ENCODE data around the gene FAM107B. TPM values are rescaled to one million over a fixed set of nuclear protein-coding genes. Genes with fewer than 3 reads are reported as not detected.

The FAM107B gene
- total and polyA plus RNA-seq, 2 of the 13 experiments (the other 11 are each of a cell fraction or from before 2014, with no cell fraction given): 15.7 to 24.8 TPM

DNA sequence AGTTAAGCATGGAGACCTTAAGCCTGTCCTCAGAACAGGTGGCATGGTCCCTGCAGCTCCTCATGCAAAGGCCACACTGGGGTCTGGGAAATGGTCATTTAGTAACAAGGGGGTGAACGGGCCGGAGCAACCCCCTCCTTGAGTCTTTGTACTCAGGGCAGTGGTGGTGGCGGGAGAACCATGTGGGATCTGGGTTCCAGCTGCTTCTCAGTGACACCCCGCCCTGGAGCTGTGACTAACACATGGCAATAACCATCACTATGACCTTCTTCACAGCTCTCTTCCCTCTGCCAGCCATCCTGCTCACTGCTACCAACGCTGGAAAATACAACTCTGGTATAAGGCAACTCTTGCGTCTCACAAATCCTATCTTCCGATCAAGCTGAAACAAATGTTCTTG lies 240.5 kb downstream of the FAM107B start:
- H3K27ac ChIP-seq (ENCODE audit: extremely low read length, insufficient read depth, low read length): no peak overlapping the region
- ATAC-seq (no peak), FAIRE-seq (no peak), DNase-seq (ENCODE audit: low spot score) (no peak)
- in situ Hi-C loops (cut with HindIII; ENCODE audit: extremely low pct_ligation_motif_present, low pct_unique_long_range_greater_than_20kb) (no loop called here), intact Hi-C loops (cut with micrococcal nuclease; ENCODE audit: unreplicated experiment) (loop anchor here (10.0 kb wide), 1 partner anchor 421 kb away; the partner anchor contains the start of genes DCLRE1C and MEIG1)
- ChIA-PET CTCF (ENCODE audit: low intra/inter-chr PET ratio, low total read pairs) (no interaction called here), POLR2A (no interaction called here)
- no peak overlapping the region for H3K9ac ChIP-seq (ENCODE audit: insufficient read depth, low read depth, low read length)
- 94% methylated on average over 3 of the region's 7 CpGs for WGBS (ENCODE audit: low lambda C conversion rate)
- no peak overlapping the region for H2AFZ ChIP-seq (ENCODE audit: low read length)
- H4K20me1 ChIP-seq (ENCODE audit: insufficient read depth, low read length): peaks cover 31% of the 10 kb centered on the region
- peaks cover 67% of the 10 kb centered on the region for H3K4me1 ChIP-seq (ENCODE audit: insufficient read depth, low read length)
- H3K9me3 ChIP-seq (ENCODE audit: low read length): no peaks in the 10 kb centered on the region
- TF ChIP-seq PHB2 (IDR thresholded peaks at IDR 0.05; ENCODE audit: partially characterized antibody) (no peak), ZNF549 (CRISPR knock-in tag; IDR thresholded peaks at IDR 0.05) (no peak), PPARG (CRISPR knock-in tag; conservative IDR thresholded peaks at IDR 0.05) (no peak), SCMH1 (CRISPR knock-in tag; IDR thresholded peaks at IDR 0.05; ENCODE audit: borderline replicate concordance) (no peak), TOE1 (CRISPR knock-in tag; IDR thresholded peaks at IDR 0.05) (no peak)
- TF ChIP-seq, protein P1, sequence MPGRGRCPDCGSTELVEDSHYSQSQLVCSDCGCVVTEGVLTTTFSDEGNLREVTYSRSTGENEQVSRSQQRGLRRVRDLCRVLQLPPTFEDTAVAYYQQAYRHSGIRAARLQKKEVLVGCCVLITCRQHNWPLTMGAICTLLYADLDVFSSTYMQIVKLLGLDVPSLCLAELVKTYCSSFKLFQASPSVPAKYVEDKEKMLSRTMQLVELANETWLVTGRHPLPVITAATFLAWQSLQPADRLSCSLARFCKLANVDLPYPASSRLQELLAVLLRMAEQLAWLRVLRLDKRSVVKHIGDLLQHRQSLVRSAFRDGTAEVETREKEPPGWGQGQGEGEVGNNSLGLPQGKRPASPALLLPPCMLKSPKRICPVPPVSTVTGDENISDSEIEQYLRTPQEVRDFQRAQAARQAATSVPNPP (CRISPR knock-in tag; IDR thresholded peaks at IDR 0.05): no peak
- TF ChIP-seq, protein P2, sequence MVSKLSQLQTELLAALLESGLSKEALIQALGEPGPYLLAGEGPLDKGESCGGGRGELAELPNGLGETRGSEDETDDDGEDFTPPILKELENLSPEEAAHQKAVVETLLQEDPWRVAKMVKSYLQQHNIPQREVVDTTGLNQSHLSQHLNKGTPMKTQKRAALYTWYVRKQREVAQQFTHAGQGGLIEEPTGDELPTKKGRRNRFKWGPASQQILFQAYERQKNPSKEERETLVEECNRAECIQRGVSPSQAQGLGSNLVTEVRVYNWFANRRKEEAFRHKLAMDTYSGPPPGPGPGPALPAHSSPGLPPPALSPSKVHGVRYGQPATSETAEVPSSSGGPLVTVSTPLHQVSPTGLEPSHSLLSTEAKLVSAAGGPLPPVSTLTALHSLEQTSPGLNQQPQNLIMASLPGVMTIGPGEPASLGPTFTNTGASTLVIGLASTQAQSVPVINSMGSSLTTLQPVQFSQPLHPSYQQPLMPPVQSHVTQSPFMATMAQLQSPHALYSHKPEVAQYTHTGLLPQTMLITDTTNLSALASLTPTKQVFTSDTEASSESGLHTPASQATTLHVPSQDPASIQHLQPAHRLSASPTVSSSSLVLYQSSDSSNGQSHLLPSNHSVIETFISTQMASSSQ (IDR thresholded peaks at IDR 0.05; ENCODE audit: low read depth): no peak
- TF ChIP-seq, protein P2 (CRISPR knock-in tag; IDR thresholded peaks at IDR 0.05; ENCODE audit: borderline replicate concordance): no peak
- TF ChIP-seq, protein P3, sequence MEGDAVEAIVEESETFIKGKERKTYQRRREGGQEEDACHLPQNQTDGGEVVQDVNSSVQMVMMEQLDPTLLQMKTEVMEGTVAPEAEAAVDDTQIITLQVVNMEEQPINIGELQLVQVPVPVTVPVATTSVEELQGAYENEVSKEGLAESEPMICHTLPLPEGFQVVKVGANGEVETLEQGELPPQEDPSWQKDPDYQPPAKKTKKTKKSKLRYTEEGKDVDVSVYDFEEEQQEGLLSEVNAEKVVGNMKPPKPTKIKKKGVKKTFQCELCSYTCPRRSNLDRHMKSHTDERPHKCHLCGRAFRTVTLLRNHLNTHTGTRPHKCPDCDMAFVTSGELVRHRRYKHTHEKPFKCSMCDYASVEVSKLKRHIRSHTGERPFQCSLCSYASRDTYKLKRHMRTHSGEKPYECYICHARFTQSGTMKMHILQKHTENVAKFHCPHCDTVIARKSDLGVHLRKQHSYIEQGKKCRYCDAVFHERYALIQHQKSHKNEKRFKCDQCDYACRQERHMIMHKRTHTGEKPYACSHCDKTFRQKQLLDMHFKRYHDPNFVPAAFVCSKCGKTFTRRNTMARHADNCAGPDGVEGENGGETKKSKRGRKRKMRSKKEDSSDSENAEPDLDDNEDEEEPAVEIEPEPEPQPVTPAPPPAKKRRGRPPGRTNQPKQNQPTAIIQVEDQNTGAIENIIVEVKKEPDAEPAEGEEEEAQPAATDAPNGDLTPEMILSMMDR (CRISPR knock-in tag; IDR thresholded peaks at IDR 0.05): no peak
- no peaks in the 10 kb centered on the region for H3K27me3 ChIP-seq (ENCODE audit: control insufficient read depth in 1 of 2, insufficient read depth in 2 of 2, low read length in 2 of 2)
- peaks cover 24% of the 10 kb centered on the region for H3K79me2 ChIP-seq (ENCODE audit: insufficient read depth, low read length)
- H3K36me3 ChIP-seq (replicated peaks in 1 of 2; ENCODE audit: control insufficient read depth in 1 of 2, insufficient read depth in 2 of 2, low read length in 2 of 2): peaks cover 5 to 8% of the 10 kb centered on the region in 2 experiments; a peak in 1 of 5 replicates
- H3K4me2 ChIP-seq (ENCODE audit: low read depth, low read length): no peak overlapping the region
- H3K4me3 ChIP-seq (replicated peaks in 1 of 3; ENCODE audit: insufficient read depth in 1 of 3, low read depth in 2 of 3, low read length in 3 of 3): no peak overlapping the region
- BruUV-seq (replicated peaks): no TSS peak
